GM23338 (cell line): ENCODE results near the gene HADHB. TPM values are rescaled to one million over a fixed set of nuclear protein-coding genes. Genes with fewer than 3 reads are reported as not detected.

Experiments
- ATAC-seq: fragments of 200-7000 bp; cut with Tn5 transposase; 3 replicates; pipeline ENCODE4 v1.9.1; 2020
- DNase-seq: peaks from one replicate; pipeline ENCODE4 v3.0.0-alpha.2; 2015; ENCODE audit warnings: low spot score
- H2AFZ ChIP-seq: fragments of 200-600 bp; sonication (generic); 2 replicates; pipeline ENCODE4 v1.8.0; 2016; ENCODE audit warnings: antibody characterized with exemption, mild to moderate bottlenecking, moderate library complexity
- H3F3A ChIP-seq: fragments of 200-600 bp; sonication (generic); replicated peaks from 2 replicates; pipeline ENCODE4 v1.8.0; 2017; ENCODE audit warnings: antibody characterized with exemption, mixed run types, low read depth
- H3K27ac ChIP-seq: fragments of 200-600 bp; sonication (generic); 2 replicates; pipeline ENCODE4 v1.6.1; 2016; ENCODE audit warnings: low read depth
- H3K27me3 ChIP-seq: fragments of 200-600 bp; sonication (generic); 2 replicates; pipeline ENCODE4 v1.8.0; 2016; ENCODE audit warnings: mild to moderate bottlenecking, mixed run types, moderate library complexity; ENCODE audit not compliant: insufficient read depth
- H3K36me3 ChIP-seq: fragments of 200-600 bp; sonication (generic); 2 replicates; pipeline ENCODE4 v1.8.0; 2016; ENCODE audit warnings: mild to moderate bottlenecking; ENCODE audit not compliant: insufficient read depth
- H3K4me1 ChIP-seq: fragments of 200-600 bp; sonication (generic); 2 replicates; pipeline ENCODE4 v1.8.0; 2016; ENCODE audit warnings: mild to moderate bottlenecking, moderate library complexity; ENCODE audit not compliant: insufficient read depth
- H3K4me2 ChIP-seq: fragments of 200-600 bp; sonication (generic); 2 replicates; pipeline ENCODE4 v1.7.1; 2017; ENCODE audit warnings: mixed run types
- H3K4me3 ChIP-seq: fragments of 200-600 bp; sonication (generic); 2 replicates; pipeline ENCODE4 v1.6.1; 2016; ENCODE audit warnings: mixed run types
- H3K79me2 ChIP-seq: fragments of 200-600 bp; sonication (generic); replicated peaks from 2 replicates; pipeline ENCODE4 v1.8.0; 2017; ENCODE audit warnings: mild to moderate bottlenecking; ENCODE audit not compliant: insufficient read depth
- H3K9me2 ChIP-seq: fragments of 200-600 bp; sonication (generic); 2 replicates; pipeline ENCODE4 v1.8.0; 2017; ENCODE audit not compliant: insufficient read depth
- H4K20me1 ChIP-seq: fragments of 200-600 bp; sonication (generic); replicated peaks from 2 replicates; pipeline ENCODE4 v1.8.0; 2017; ENCODE audit warnings: mild to moderate bottlenecking; ENCODE audit not compliant: insufficient read depth
- H3K27ac Mint-ChIP-seq: 2 replicates; pipeline ENCODE4 v1.8.0; 2020; ENCODE audit warnings: inconsistent platforms, mild to moderate bottlenecking, moderate library complexity, mixed read lengths
- H3K27me3 Mint-ChIP-seq: 3 replicates; pipeline ENCODE4 v1.8.0; 2022; ENCODE audit warnings: low read depth, mild to moderate bottlenecking, moderate library complexity, mixed read lengths, inconsistent platforms; ENCODE audit not compliant: insufficient read depth, poor library complexity
- H3K36me3 Mint-ChIP-seq: 3 replicates; pipeline ENCODE4 v1.8.0; 2021; ENCODE audit warnings: low read depth, mild to moderate bottlenecking, inconsistent platforms, moderate library complexity, mixed read lengths
- H3K4me1 Mint-ChIP-seq: 3 replicates; pipeline ENCODE4 v1.8.0; 2020; ENCODE audit warnings: mild to moderate bottlenecking, inconsistent platforms, mixed read lengths
- H3K4me3 Mint-ChIP-seq: 3 replicates; pipeline ENCODE4 v1.8.0; 2021; ENCODE audit warnings: moderate library complexity, mild to moderate bottlenecking, inconsistent platforms, mixed read lengths
- H3K9me3 Mint-ChIP-seq: 3 replicates; pipeline ENCODE4 v1.8.0; 2020; ENCODE audit warnings: moderate library complexity, mild to moderate bottlenecking, inconsistent platforms, mixed read lengths
- CREB1 ChIP-seq: fragments of 250-450 bp; sonication (Bioruptor Pico); IDR thresholded peaks from 2 replicates; pipeline ENCODE4 v1.5.0; 2020; ENCODE audit warnings: low read depth, mild to moderate bottlenecking, moderate library complexity
- ETS1 ChIP-seq: IDR thresholded peaks from 2 replicates; pipeline ENCODE4 v1.6.1; 2016; ENCODE audit warnings: antibody characterized with exemption
- EZH2 ChIP-seq: fragments of 200-600 bp; sonication (generic); IDR thresholded peaks from one replicate; pipeline ENCODE4 v1.8.0; 2017; ENCODE audit warnings: antibody characterized with exemption, mild to moderate bottlenecking, low read depth; ENCODE audit not compliant: unreplicated experiment
- EZH2phosphoT487 ChIP-seq: fragments of 200-600 bp; sonication (generic); IDR thresholded peaks from one replicate; pipeline ENCODE4 v1.8.1; 2018; ENCODE audit warnings: antibody characterized with exemption; ENCODE audit not compliant: unreplicated experiment
- JUNB ChIP-seq: IDR thresholded peaks from one replicate; pipeline ENCODE4 v1.6.1; 2016; ENCODE audit warnings: antibody characterized with exemption; ENCODE audit not compliant: unreplicated experiment
- NANOG ChIP-seq: IDR thresholded peaks from 2 replicates; pipeline ENCODE4 v1.6.1; 2016; ENCODE audit warnings: antibody characterized with exemption, borderline replicate concordance
- POLR2AphosphoS5 ChIP-seq: IDR thresholded peaks from 2 replicates; pipeline ENCODE4 v1.6.1; 2016; ENCODE audit warnings: antibody characterized with exemption, low read depth
- STAT1 ChIP-seq: IDR thresholded peaks from one replicate; pipeline ENCODE4 v1.6.1; 2016; ENCODE audit warnings: antibody characterized with exemption; ENCODE audit not compliant: unreplicated experiment
- ZNF114 ChIP-seq: fragments of 250-450 bp; sonication (Bioruptor Pico); IDR thresholded peaks from 2 replicates; pipeline ENCODE4 v1.5.0; 2020; ENCODE audit warnings: mild to moderate bottlenecking, moderate library complexity
- ZNF331 ChIP-seq: fragments of 250-450 bp; sonication (Bioruptor Pico); IDR thresholded peaks from 2 replicates; pipeline ENCODE4 v1.5.0; 2020; ENCODE audit warnings: low read depth, mild to moderate bottlenecking, moderate library complexity
- ZNF462 ChIP-seq: fragments of 250-450 bp; sonication (Bioruptor Pico); IDR thresholded peaks from 2 replicates; pipeline ENCODE4 v1.5.0; 2020; ENCODE audit warnings: mild to moderate bottlenecking, moderate library complexity
- polyA plus RNA-seq: library from polyadenylated mRNA; unstranded; fragments of >200 nt; fragmentation: Nextera tagmentation; extraction: Ambion mirVana; gene quantifications from 2 replicates; pipeline ENCODE4 v1.2.1, GENCODE V29; 2016
- total RNA-seq: library from RNA; depleted of rRNA; stranded (reverse); fragments of >200 nt; shearing (Covaris generic); gene quantifications from 2 replicates; pipeline ENCODE4 v1.2.3, GENCODE V29; 2014
- TF ChIP-seq, protein P1 (sequence below), 2 experiments: fragments of 200-600 bp in 1 of 2; sonication (generic) in 1 of 2; conservative IDR thresholded peaks; 2 replicates each; pipeline versions ENCODE4 v1.5.1 to v1.6.1; 2016 to 2017; ENCODE audit warnings: antibody characterized with exemption in 2 of 2, low read depth in 2 of 2, mild to moderate bottlenecking in 2 of 2, moderate library complexity in 1 of 2
- TF ChIP-seq, protein P2 (sequence below): IDR thresholded peaks from one replicate; pipeline ENCODE4 v1.6.1; 2018; ENCODE audit warnings: antibody characterized with exemption; ENCODE audit not compliant: unreplicated experiment

Gene HADHB
- total and polyA plus RNA-seq, 2 experiments from 2014 or later: 41.1 to 43.4 TPM

DNA sequence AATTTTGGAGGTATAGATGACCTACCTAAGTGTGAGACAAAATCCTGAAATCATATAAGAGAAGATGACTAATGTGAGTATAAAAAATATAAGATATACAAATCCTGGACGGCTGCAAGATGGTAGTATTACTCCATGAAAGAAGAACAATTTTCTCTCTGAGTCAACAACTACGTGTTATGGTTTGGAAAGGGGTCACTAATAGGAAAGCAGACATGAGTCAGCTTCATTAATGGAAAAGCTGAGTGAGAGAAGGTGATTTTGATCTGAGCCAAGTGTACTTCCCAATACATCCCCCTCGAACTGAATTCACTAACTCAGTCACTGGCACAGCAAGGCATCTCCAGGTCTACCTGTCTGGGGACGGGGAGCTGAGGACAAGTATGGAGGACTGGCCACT, 81.1 kb downstream of the HADHB start:
- Histone ChIP-seq H3K27me3 (no peaks in the 10 kb centered on the region), H3K9me2 (no peaks in the 10 kb centered on the region), H3K4me1 (no peaks in the 10 kb centered on the region), H2AFZ (no peak overlapping the region), H3K4me3 (no peak overlapping the region), H3K79me2 (no peaks in the 10 kb centered on the region), H3K27ac (no peak overlapping the region), H3F3A (no peaks in the 10 kb centered on the region), H3K4me2 (no peak overlapping the region), H3K36me3 (no peaks in the 10 kb centered on the region), H4K20me1 (no peaks in the 10 kb centered on the region)
- H3K27me3 Mint-ChIP-seq: peaks cover 4% of the 10 kb centered on the region
- DNase-seq: no peak
- H3K27ac Mint-ChIP-seq: no peak overlapping the region
- no peak overlapping the region for H3K4me3 Mint-ChIP-seq
- peaks cover 5% of the 10 kb centered on the region; the same call in 1 of the 3 replicates for H3K4me1 Mint-ChIP-seq
- H3K9me3 Mint-ChIP-seq: no peaks in the 10 kb centered on the region
- no peak for ATAC-seq
- no peaks in the 10 kb centered on the region for H3K36me3 Mint-ChIP-seq
- TF ChIP-seq, protein P1, sequence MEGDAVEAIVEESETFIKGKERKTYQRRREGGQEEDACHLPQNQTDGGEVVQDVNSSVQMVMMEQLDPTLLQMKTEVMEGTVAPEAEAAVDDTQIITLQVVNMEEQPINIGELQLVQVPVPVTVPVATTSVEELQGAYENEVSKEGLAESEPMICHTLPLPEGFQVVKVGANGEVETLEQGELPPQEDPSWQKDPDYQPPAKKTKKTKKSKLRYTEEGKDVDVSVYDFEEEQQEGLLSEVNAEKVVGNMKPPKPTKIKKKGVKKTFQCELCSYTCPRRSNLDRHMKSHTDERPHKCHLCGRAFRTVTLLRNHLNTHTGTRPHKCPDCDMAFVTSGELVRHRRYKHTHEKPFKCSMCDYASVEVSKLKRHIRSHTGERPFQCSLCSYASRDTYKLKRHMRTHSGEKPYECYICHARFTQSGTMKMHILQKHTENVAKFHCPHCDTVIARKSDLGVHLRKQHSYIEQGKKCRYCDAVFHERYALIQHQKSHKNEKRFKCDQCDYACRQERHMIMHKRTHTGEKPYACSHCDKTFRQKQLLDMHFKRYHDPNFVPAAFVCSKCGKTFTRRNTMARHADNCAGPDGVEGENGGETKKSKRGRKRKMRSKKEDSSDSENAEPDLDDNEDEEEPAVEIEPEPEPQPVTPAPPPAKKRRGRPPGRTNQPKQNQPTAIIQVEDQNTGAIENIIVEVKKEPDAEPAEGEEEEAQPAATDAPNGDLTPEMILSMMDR (conservative IDR thresholded peaks at IDR 0.05; ENCODE audit: low read depth in 2 of 2): no peak
- TF ChIP-seq ETS1 (no peak), POLR2AphosphoS5 (no peak), ZNF462 (no peak), EZH2phosphoT487 (no peak), ZNF331 (CRISPR knock-in tag) (no peak), EZH2 (no peak), STAT1 (no peak), CREB1 (CRISPR knock-in tag) (no peak), NANOG (no peak), ZNF114 (no peak), JUNB (no peak)
- TF ChIP-seq, protein P2, sequence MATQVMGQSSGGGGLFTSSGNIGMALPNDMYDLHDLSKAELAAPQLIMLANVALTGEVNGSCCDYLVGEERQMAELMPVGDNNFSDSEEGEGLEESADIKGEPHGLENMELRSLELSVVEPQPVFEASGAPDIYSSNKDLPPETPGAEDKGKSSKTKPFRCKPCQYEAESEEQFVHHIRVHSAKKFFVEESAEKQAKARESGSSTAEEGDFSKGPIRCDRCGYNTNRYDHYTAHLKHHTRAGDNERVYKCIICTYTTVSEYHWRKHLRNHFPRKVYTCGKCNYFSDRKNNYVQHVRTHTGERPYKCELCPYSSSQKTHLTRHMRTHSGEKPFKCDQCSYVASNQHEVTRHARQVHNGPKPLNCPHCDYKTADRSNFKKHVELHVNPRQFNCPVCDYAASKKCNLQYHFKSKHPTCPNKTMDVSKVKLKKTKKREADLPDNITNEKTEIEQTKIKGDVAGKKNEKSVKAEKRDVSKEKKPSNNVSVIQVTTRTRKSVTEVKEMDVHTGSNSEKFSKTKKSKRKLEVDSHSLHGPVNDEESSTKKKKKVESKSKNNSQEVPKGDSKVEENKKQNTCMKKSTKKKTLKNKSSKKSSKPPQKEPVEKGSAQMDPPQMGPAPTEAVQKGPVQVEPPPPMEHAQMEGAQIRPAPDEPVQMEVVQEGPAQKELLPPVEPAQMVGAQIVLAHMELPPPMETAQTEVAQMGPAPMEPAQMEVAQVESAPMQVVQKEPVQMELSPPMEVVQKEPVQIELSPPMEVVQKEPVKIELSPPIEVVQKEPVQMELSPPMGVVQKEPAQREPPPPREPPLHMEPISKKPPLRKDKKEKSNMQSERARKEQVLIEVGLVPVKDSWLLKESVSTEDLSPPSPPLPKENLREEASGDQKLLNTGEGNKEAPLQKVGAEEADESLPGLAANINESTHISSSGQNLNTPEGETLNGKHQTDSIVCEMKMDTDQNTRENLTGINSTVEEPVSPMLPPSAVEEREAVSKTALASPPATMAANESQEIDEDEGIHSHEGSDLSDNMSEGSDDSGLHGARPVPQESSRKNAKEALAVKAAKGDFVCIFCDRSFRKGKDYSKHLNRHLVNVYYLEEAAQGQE: no peak
